ENCODE measurements around the gene C1orf232.

Gene C1orf232

DNA sequence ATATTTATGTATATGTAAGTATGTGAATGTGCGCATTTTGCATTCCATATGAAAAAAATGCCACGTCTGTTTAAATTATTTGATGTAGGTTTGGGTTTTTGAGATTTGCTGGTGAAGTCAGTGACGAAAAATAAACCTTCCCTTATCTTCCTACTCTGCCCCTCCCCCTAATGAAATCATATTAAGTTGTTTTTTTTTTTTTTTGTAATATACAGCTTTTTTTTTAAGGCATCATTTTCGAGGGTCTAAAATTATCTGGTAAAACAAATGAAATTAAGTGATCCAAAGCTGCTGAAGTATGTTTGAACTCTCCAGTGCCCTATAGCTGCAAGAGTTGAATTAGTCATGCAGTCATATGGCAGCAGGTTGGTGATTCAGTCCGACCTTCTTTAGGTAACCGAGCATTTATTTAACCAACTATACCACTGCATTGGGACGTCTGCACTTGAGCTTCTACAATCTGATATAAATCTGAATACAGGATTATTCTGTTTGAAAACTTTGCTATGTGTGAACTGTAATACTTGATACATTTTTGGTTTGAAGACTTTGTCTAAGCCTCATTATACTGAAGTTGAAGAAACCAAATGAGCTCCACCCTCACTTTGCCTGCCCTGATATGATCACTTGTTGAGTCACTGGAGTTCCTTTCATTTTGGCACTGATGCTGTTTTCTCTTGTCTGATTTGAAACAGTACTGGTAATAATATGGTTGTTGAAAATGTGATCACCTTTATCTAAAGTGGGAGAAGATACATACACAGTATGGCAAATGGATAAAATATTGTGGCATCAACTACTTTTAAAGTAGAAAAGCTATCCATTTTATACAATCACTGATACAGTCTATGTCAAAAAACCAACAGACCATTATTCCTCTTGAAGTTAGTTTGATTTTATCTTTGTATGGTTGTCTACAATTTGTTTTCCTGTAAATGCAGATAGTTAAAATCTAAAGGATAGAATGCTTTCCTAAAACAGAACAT is 45.5 kb downstream of the C1orf232 start:
- no peak for DNase-seq

- no peak for DNase-seq
These were observed 46.6 kb downstream of the C1orf232 start for GRCh38 chr1:26121854-26122773.

- DNase-seq: no peak
These were observed 48.7 kb downstream of the C1orf232 start for GRCh38 chr1:26119892-26120608.

GRCh38 chr1:26114165-26114927 is 54.4 kb downstream of the C1orf232 start:
- no peak for DNase-seq

Measured in fibroblast of skin of scalp (primary cell).